Activated CD8-positive, alpha-beta T cell treated with anti-CD3 and anti-CD28 coated beads, Interleukin-2, amount 10 ng/mL, durations not matched to agents 7 days and 5 days (primary cell): ENCODE measurements around the gene UNC5C. TPM values are rescaled to one million over a fixed set of nuclear protein-coding genes. Genes with fewer than 3 reads are reported as not detected.

ENCODE experiments used
- ATAC-seq: fragments of 150-1000 bp; cut with Tn5 transposase; one replicate; pipeline ENCODE4 v1.10.0; 2021; ENCODE audit warnings: moderate library complexity
- CTCF ChIA-PET: fragments of 350-600 bp; sonication (Branson Sonifier 250); formaldehyde crosslinking; loops from one replicate; lab custom pipeline; 2021; ENCODE audit warnings: antibody characterized with exemption; lab: Charles Lee
- POLR2A ChIA-PET: fragments of 350-600 bp; sonication (Branson Sonifier 250); formaldehyde crosslinking; loops from one replicate; lab custom pipeline; 2021; ENCODE audit warnings: antibody characterized with exemption; lab: Charles Lee
- DNase-seq: peaks from one replicate; pipeline ENCODE4 v3.0.0-alpha.2; 2020
- H3K27ac Mint-ChIP-seq: one replicate; pipeline ENCODE4 v1.8.0; 2021; ENCODE audit warnings: mild to moderate bottlenecking, mixed read lengths
- H3K27me3 Mint-ChIP-seq: one replicate; pipeline ENCODE4 v1.8.0; 2021; ENCODE audit warnings: low read depth, mixed read lengths
- H3K36me3 Mint-ChIP-seq: one replicate; pipeline ENCODE4 v1.8.0; 2021; ENCODE audit warnings: low read depth, mixed read lengths
- H3K4me1 Mint-ChIP-seq: one replicate; pipeline ENCODE4 v1.8.0; 2021; ENCODE audit warnings: low read depth, mixed read lengths
- H3K4me3 Mint-ChIP-seq: one replicate; pipeline ENCODE4 v1.8.0; 2021; ENCODE audit warnings: mild to moderate bottlenecking, mixed read lengths
- H3K9me3 Mint-ChIP-seq: one replicate; pipeline ENCODE4 v1.8.0; 2022; ENCODE audit warnings: mixed read lengths; ENCODE audit not compliant: insufficient read depth
- total RNA-seq, 2 experiments: library from RNA; stranded (reverse); gene quantifications; one replicate each; pipeline ENCODE4 v1.2.3, GENCODE V29; 2021

The UNC5C gene
- total RNA-seq, 2 experiments from 2014 or later = not detected

- DNase-seq = no peak
- no peak overlapping the region for H3K4me3 Mint-ChIP-seq
- no peak for ATAC-seq
- ChIA-PET CTCF (interaction anchor here (0.6 kb wide), 1 partner anchor 10 kb away, joined by 3 read pairs; no protein-coding TSS in a partner anchor), POLR2A (no interaction called here)
- no peaks in the 10 kb centered on the region for H3K9me3 Mint-ChIP-seq
- no peaks in the 10 kb centered on the region for H3K27me3 Mint-ChIP-seq
- H3K36me3 Mint-ChIP-seq = no peaks in the 10 kb centered on the region
- peaks cover 35% of the 10 kb centered on the region for H3K4me1 Mint-ChIP-seq
- H3K27ac Mint-ChIP-seq = no peak overlapping the region
Observed at GRCh38 chr4:95290702-95291101, 258.1 kb downstream of the UNC5C start.

GRCh38 chr4:95289028-95289634 is 259.6 kb downstream of the UNC5C start:
- Mint-ChIP-seq H3K27ac (no peak overlapping the region), H3K9me3 (no peaks in the 10 kb centered on the region), H3K27me3 (no peaks in the 10 kb centered on the region), H3K4me1 (peaks cover 34% of the 10 kb centered on the region), H3K36me3 (no peaks in the 10 kb centered on the region), H3K4me3 (no peak overlapping the region)
- CTCF ChIA-PET = no interaction called here
- POLR2A ChIA-PET = no interaction called here
- DNase-seq (no peak), ATAC-seq (peak; percentile 51)

DNA sequence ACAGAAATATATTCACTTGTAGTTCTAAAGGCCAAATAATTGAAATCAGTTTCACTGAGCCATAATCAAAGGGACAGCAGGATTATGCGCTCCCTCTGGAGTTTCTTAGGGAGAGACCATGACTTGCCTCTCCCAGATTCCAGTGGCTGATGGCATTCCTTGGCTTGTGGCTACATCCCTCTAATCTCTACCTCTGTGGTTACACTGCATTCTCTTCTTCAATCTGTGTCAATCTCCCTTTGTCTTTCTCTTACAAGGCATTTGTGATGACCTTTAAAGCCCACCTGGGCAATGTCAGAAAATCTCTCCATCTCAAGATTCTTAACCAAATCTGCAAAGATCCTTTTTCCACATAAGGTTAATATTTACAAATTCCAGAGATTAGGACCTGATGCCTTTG is 260.2 kb downstream of the UNC5C start:
- H3K9me3 Mint-ChIP-seq = no peaks in the 10 kb centered on the region
- POLR2A ChIA-PET = no interaction called here
- H3K27ac Mint-ChIP-seq = no peak overlapping the region
- peaks cover 31% of the 10 kb centered on the region for H3K4me1 Mint-ChIP-seq
- DNase-seq = no peak
- H3K36me3 Mint-ChIP-seq = no peaks in the 10 kb centered on the region
- no peaks in the 10 kb centered on the region for H3K27me3 Mint-ChIP-seq
- CTCF ChIA-PET = no interaction called here
- H3K4me3 Mint-ChIP-seq = no peak overlapping the region
- no peak for ATAC-seq

DNA sequence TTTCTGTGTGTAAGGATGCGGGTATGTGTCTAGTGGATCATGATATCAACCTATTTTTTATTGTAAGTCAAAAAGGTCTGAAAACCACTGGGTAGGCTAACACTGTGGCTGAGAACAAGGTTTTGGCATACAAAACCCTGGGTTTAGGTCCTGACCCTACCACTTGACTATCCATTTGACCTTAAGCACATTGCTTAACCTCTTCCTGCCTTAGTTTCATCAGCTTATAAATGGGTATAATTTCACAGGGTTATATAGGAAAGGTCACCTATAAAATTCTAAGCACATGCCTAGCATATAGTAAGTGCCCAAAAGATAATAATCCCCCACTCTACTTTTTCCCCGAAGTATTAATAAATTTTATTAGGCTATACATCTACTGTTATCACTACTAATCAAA is 263.0 kb downstream of the UNC5C start:
- peaks cover 16% of the 10 kb centered on the region for H3K4me1 Mint-ChIP-seq
- ATAC-seq (no peak), DNase-seq (no peak)
- POLR2A ChIA-PET = no interaction called here
- peaks cover 6% of the 10 kb centered on the region for H3K9me3 Mint-ChIP-seq
- CTCF ChIA-PET = interaction anchor here (2.1 kb wide), 1 partner anchor 11 kb away, joined by 6 read pairs; no protein-coding TSS in a partner anchor
- no peaks in the 10 kb centered on the region for H3K27me3 Mint-ChIP-seq
- H3K4me3 Mint-ChIP-seq = no peak overlapping the region
- H3K27ac Mint-ChIP-seq = no peak overlapping the region
- no peaks in the 10 kb centered on the region for H3K36me3 Mint-ChIP-seq

- Mint-ChIP-seq H3K36me3 (no peaks in the 10 kb centered on the region), H3K4me1 (peaks cover 10% of the 10 kb centered on the region), H3K9me3 (peaks cover 7% of the 10 kb centered on the region), H3K4me3 (no peak overlapping the region), H3K27ac (no peak overlapping the region), H3K27me3 (no peaks in the 10 kb centered on the region)
- POLR2A ChIA-PET = no interaction called here
- DNase-seq = no peak
- no peak for ATAC-seq
- CTCF ChIA-PET = no interaction called here
Observed at GRCh38 chr4:95284655-95285054, 264.1 kb downstream of the UNC5C start.

DNA sequence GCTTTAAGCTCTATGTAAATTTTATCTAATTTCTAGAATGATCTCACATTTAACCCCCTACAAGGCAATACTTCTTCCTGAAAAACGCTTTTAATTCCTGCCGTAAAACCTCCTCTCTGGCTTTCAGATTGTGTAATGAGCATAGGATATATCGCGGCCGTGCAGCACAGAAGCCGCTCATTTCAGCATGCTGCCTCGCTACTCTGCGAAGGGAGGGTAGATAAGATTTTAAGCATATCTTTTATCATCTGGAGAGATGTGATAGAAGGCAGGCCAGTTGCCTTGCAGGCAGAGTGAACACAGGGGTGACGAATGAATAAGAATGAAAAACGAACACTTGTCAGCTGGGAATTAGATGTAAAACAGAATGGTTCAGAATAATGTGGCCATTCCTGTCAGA is 265.5 kb downstream of the UNC5C start:
- H3K4me1 Mint-ChIP-seq = no peaks in the 10 kb centered on the region
- CTCF ChIA-PET = no interaction called here
- no peaks in the 10 kb centered on the region for H3K36me3 Mint-ChIP-seq
- H3K9me3 Mint-ChIP-seq = peaks cover 7% of the 10 kb centered on the region
- H3K27me3 Mint-ChIP-seq = no peaks in the 10 kb centered on the region
- ATAC-seq (no peak), DNase-seq (no peak)
- H3K27ac Mint-ChIP-seq = no peak overlapping the region
- POLR2A ChIA-PET = no interaction called here
- no peak overlapping the region for H3K4me3 Mint-ChIP-seq

GRCh38 chr4:95272797-95273196 is 276.0 kb downstream of the UNC5C start:
- Mint-ChIP-seq H3K9me3 (no peaks in the 10 kb centered on the region), H3K4me1 (no peaks in the 10 kb centered on the region), H3K27me3 (no peaks in the 10 kb centered on the region), H3K27ac (no peak overlapping the region), H3K4me3 (no peak overlapping the region), H3K36me3 (no peaks in the 10 kb centered on the region)
- ChIA-PET CTCF (no interaction called here), POLR2A (no interaction called here)
- ATAC-seq (no peak), DNase-seq (no peak)

- Mint-ChIP-seq H3K36me3 (no peaks in the 10 kb centered on the region), H3K27me3 (no peaks in the 10 kb centered on the region), H3K9me3 (no peaks in the 10 kb centered on the region), H3K4me1 (no peaks in the 10 kb centered on the region), H3K4me3 (no peak overlapping the region), H3K27ac (no peak overlapping the region)
- ATAC-seq (no peak), DNase-seq (no peak)
- ChIA-PET POLR2A (no interaction called here), CTCF (no interaction called here)
Observed at GRCh38 chr4:95272036-95272435, 276.7 kb downstream of the UNC5C start.

- no peak for ATAC-seq
- Mint-ChIP-seq H3K4me1 (no peaks in the 10 kb centered on the region), H3K27ac (no peak overlapping the region), H3K36me3 (no peaks in the 10 kb centered on the region), H3K4me3 (no peak overlapping the region), H3K9me3 (no peaks in the 10 kb centered on the region), H3K27me3 (no peaks in the 10 kb centered on the region)
- ChIA-PET CTCF (no interaction called here), POLR2A (no interaction called here)
- DNase-seq = no peak
Observed at GRCh38 chr4:95268819-95269565, 279.8 kb downstream of the UNC5C start.

- POLR2A ChIA-PET = no interaction called here
- H3K4me1 Mint-ChIP-seq = no peaks in the 10 kb centered on the region
- ATAC-seq (no peak), DNase-seq (no peak)
- H3K4me3 Mint-ChIP-seq = no peak overlapping the region
- CTCF ChIA-PET = no interaction called here
- no peaks in the 10 kb centered on the region for H3K9me3 Mint-ChIP-seq
- no peak overlapping the region for H3K27ac Mint-ChIP-seq
- no peaks in the 10 kb centered on the region for H3K36me3 Mint-ChIP-seq
- H3K27me3 Mint-ChIP-seq = no peaks in the 10 kb centered on the region
Observed at GRCh38 chr4:95267081-95267480, 281.7 kb downstream of the UNC5C start.

DNA sequence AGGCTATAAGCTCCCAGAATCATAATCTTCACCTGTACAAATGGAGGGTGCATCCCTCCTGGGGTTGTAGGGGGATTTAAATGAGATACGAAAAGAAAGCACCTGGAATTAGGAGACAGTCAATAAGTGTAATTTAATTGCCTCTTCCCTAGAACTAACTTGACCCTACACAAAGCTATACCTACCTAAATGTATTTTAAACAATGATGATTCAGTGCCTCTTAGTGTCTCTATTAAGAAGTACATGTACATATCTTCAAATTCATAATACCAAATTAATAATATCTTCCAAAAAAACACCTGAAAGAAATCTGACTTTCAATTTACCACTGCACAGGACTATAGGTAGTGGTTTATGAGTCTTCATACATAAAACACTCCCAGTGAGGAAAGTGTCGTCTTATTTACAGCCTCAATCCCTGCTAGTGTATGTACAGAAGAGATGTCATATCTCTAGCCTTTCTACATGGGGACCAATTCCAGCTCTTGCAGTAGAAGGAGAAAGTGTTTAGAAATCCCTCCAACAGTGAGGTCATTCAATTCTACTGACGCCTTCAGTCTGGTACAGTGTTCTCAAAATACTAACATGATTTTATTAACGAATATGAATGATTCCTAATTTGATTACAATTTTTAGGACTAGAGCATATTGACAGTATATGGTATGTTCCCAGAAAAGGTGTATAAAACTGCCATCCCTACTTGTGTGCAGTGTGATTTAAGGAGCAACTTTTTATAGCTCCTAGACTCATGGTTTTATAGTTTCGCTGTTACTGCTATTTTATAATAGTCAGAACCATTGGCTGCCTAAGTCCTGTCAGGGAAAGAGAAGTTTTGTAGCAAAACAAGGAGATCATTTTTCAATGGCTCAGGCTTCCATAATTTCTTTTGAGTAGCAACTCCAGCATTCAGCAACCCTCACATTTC is 282.7 kb downstream of the UNC5C start:
- ChIA-PET CTCF (no interaction called here), POLR2A (no interaction called here)
- Mint-ChIP-seq H3K4me1 (no peaks in the 10 kb centered on the region), H3K36me3 (no peaks in the 10 kb centered on the region), H3K9me3 (no peaks in the 10 kb centered on the region), H3K4me3 (no peak overlapping the region), H3K27ac (no peak overlapping the region), H3K27me3 (no peaks in the 10 kb centered on the region)
- DNase-seq (no peak), ATAC-seq (no peak)

DNA sequence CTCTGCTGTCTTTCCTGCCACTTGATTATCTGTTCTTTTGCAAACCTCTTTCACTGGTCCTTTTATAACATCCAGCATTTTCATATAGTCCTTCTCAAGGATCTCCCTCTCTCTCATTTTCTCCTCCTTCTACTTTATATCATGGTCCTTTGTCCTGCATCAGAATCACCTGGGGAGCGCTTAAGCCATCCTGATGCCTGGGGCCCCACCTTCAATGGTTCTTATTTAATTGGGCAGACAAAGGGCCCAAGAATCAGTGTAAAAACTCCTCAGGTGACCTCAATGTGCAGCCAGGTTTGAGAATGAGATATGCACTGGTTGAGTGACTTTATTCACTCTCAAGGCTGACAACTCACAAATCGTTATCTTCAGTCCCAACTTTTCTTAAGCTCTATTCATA is 283.9 kb downstream of the UNC5C start:
- no peak for DNase-seq
- no peak for ATAC-seq
- Mint-ChIP-seq H3K4me3 (no peak overlapping the region), H3K9me3 (no peaks in the 10 kb centered on the region), H3K36me3 (no peaks in the 10 kb centered on the region), H3K4me1 (no peaks in the 10 kb centered on the region), H3K27me3 (no peaks in the 10 kb centered on the region), H3K27ac (no peak overlapping the region)
- CTCF ChIA-PET = no interaction called here
- POLR2A ChIA-PET = no interaction called here
